ENCODE measurements around the gene CAP2.

The CAP2 gene

DNA sequence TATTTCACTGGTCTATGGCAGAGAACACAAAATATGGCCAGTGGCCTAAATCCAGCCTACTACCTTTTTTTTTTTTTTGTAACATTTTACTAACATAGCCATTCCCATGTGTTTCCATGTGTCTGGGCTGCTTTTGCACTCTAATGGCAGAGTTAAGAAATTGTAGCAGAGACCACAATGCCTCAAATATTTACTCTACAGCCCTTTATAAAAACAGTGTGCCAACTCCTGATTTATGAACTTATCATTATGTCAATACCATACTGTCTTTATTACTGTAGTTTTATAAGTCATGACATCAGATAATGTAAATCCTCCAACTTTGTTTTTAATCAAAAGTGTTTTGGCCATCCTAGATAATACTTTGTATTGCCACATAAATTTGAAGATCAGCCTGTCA, 27.4 kb upstream of the CAP2 start:
- no peak overlapping the region for H3K9ac ChIP-seq (ENCODE audit: low read depth in 1 of 2, low read length in 2 of 2)
- no peaks in the 10 kb centered on the region for H3K36me3 ChIP-seq (ENCODE audit: control insufficient read depth in 2 of 2, insufficient read depth in 2 of 2, low read length in 2 of 2)
- peaks cover 4 to 8% of the 10 kb centered on the region in 2 donors for H3K9me3 ChIP-seq (ENCODE audit: control insufficient read depth in 2 of 2, low read length in 2 of 2)
- no peak overlapping the region for H3K27ac ChIP-seq (ENCODE audit: low read depth in 2 of 2, low read length in 2 of 2)
- no peaks in the 10 kb centered on the region for H3K4me1 ChIP-seq (ENCODE audit: control insufficient read depth in 2 of 2, insufficient read depth in 2 of 2, low read length in 2 of 2)
- H3K27me3 ChIP-seq (ENCODE audit: control insufficient read depth in 2 of 2, insufficient read depth in 2 of 2, low read length in 2 of 2): no peaks in the 10 kb centered on the region
- H3K4me3 ChIP-seq (ENCODE audit: low read length in 2 of 2): no peak overlapping the region

GRCh38 chr6:17367868-17368267, 25.5 kb upstream of the CAP2 start:
- no peaks in the 10 kb centered on the region for H3K36me3 ChIP-seq (ENCODE audit: control insufficient read depth in 2 of 2, insufficient read depth in 2 of 2, low read length in 2 of 2)
- H3K9me3 ChIP-seq (ENCODE audit: control insufficient read depth in 2 of 2, low read length in 2 of 2): peaks cover 4 to 8% of the 10 kb centered on the region in 2 donors

DNA sequence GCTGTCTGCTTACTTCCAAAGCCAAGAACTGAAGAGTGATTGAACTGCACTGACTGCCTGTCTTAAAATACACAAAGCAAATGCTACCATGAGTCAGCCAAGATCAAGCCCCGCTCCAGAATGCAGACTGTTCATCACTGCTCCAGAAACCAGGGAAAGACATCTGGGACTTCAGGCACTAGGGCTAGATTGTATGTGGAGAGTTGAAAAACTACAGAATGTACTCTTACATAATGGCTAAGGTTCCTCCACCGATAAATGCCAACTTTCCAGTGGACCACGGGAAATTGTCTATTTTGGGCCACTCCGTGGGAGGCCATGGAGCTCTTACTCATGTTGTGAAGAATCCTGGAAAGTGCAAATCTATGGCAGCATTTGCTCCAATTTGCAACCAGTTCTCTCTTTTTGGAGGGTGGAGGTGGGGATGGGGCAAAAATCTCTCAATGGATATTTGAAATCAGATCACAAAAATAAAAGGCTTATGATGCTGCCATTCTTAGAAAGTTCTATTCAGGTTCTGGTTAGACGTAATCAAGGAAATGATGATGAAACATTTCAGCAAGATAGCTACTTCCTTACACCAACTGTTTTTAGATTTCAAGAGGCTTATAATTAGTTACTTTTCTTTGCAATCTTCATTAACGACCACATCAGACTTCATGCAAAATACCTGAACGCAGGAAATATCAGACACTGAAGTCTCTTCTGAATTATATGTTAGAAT, 11.8 kb upstream of the CAP2 start:
- Histone ChIP-seq H3K36me3 (ENCODE audit: control insufficient read depth in 2 of 2, insufficient read depth in 2 of 2, low read length in 2 of 2) (no peaks in the 10 kb centered on the region), H3K9ac (ENCODE audit: low read depth in 1 of 2, low read length in 2 of 2) (no peak overlapping the region), H3K27me3 (ENCODE audit: control insufficient read depth in 2 of 2, insufficient read depth in 2 of 2, low read length in 2 of 2) (no peaks in the 10 kb centered on the region), H3K4me3 (ENCODE audit: low read length in 2 of 2) (no peak overlapping the region), H3K27ac (ENCODE audit: low read depth in 2 of 2, low read length in 2 of 2) (no peak overlapping the region), H3K4me1 (ENCODE audit: control insufficient read depth in 2 of 2, insufficient read depth in 2 of 2, low read length in 2 of 2) (no peaks in the 10 kb centered on the region), H3K9me3 (ENCODE audit: control insufficient read depth in 2 of 2, low read length in 2 of 2) (no peaks in the 10 kb centered on the region)

More at GRCh38 chr6:17367868-17368267, 25.5 kb upstream of the CAP2 start:
- H3K27ac ChIP-seq (ENCODE audit: low read depth in 2 of 2, low read length in 2 of 2): no peak overlapping the region
- no peaks in the 10 kb centered on the region for H3K4me1 ChIP-seq (ENCODE audit: control insufficient read depth in 2 of 2, insufficient read depth in 2 of 2, low read length in 2 of 2)
- no peak overlapping the region for H3K9ac ChIP-seq (ENCODE audit: low read depth in 1 of 2, low read length in 2 of 2)
- H3K27me3 ChIP-seq (ENCODE audit: control insufficient read depth in 2 of 2, insufficient read depth in 2 of 2, low read length in 2 of 2): no peaks in the 10 kb centered on the region
- H3K4me3 ChIP-seq (ENCODE audit: low read length in 2 of 2): no peak overlapping the region

DNA sequence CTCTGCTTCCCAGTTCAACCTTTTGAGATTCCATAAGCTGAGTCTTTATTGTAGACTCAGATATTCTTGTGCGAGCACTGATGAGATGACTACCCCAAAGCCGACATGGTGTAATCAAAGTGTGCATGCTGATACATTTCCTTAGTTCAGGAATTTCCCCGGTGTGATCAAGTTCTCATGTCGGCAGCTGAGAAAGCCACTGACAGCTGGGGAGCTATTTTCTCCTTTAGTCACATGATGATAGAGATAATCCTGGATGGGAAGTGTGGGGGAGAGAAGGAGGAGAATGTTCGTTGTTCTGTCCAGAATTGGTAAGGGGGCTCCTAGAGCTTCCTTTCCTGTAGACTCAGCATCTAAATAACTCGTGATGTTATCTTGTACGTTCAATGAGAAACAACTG, 7.7 kb upstream of the CAP2 start:
- Histone ChIP-seq H3K36me3 (ENCODE audit: control insufficient read depth in 2 of 2, insufficient read depth in 2 of 2, low read length in 2 of 2) (no peaks in the 10 kb centered on the region), H3K27me3 (ENCODE audit: control insufficient read depth in 2 of 2, insufficient read depth in 2 of 2, low read length in 2 of 2) (no peaks in the 10 kb centered on the region), H3K27ac (ENCODE audit: low read depth in 2 of 2, low read length in 2 of 2) (no peak overlapping the region), H3K4me1 (ENCODE audit: control insufficient read depth in 2 of 2, insufficient read depth in 2 of 2, low read length in 2 of 2) (no peaks in the 10 kb centered on the region), H3K9me3 (ENCODE audit: control insufficient read depth in 2 of 2, low read length in 2 of 2) (no peaks in the 10 kb centered on the region), H3K9ac (ENCODE audit: low read depth in 1 of 2, low read length in 2 of 2) (no peak overlapping the region), H3K4me3 (ENCODE audit: low read length in 2 of 2) (no peak overlapping the region)

- Histone ChIP-seq H3K27ac (ENCODE audit: low read depth in 2 of 2, low read length in 2 of 2) (no peak overlapping the region), H3K9me3 (ENCODE audit: control insufficient read depth in 2 of 2, low read length in 2 of 2) (no peaks in the 10 kb centered on the region), H3K27me3 (ENCODE audit: control insufficient read depth in 2 of 2, insufficient read depth in 2 of 2, low read length in 2 of 2) (no peaks in the 10 kb centered on the region), H3K36me3 (ENCODE audit: control insufficient read depth in 2 of 2, insufficient read depth in 2 of 2, low read length in 2 of 2) (no peaks in the 10 kb centered on the region), H3K4me3 (ENCODE audit: low read length in 2 of 2) (no peak overlapping the region), H3K4me1 (ENCODE audit: control insufficient read depth in 2 of 2, insufficient read depth in 2 of 2, low read length in 2 of 2) (peaks cover 0 to 3% of the 10 kb centered on the region in 2 donors), H3K9ac (ENCODE audit: low read depth in 1 of 2, low read length in 2 of 2) (no peak overlapping the region)
Measured at GRCh38 chr6:17388365-17388764, 5.0 kb upstream of the CAP2 start.

- no peaks in the 10 kb centered on the region for H3K27me3 ChIP-seq (ENCODE audit: control insufficient read depth in 2 of 2, insufficient read depth in 2 of 2, low read length in 2 of 2)
- no peak overlapping the region for H3K9ac ChIP-seq (ENCODE audit: low read depth in 1 of 2, low read length in 2 of 2)
- no peaks in the 10 kb centered on the region for H3K9me3 ChIP-seq (ENCODE audit: control insufficient read depth in 2 of 2, low read length in 2 of 2)
- H3K36me3 ChIP-seq (ENCODE audit: control insufficient read depth in 2 of 2, insufficient read depth in 2 of 2, low read length in 2 of 2): no peaks in the 10 kb centered on the region
- peaks cover 0 to 6% of the 10 kb centered on the region in 2 donors for H3K4me1 ChIP-seq (ENCODE audit: control insufficient read depth in 2 of 2, insufficient read depth in 2 of 2, low read length in 2 of 2)
- H3K27ac ChIP-seq (ENCODE audit: low read depth in 2 of 2, low read length in 2 of 2): no peak overlapping the region
- H3K4me3 ChIP-seq (ENCODE audit: low read length in 2 of 2): no peak overlapping the region
Measured at GRCh38 chr6:17389274-17389847, 4.0 kb upstream of the CAP2 start.

DNA sequence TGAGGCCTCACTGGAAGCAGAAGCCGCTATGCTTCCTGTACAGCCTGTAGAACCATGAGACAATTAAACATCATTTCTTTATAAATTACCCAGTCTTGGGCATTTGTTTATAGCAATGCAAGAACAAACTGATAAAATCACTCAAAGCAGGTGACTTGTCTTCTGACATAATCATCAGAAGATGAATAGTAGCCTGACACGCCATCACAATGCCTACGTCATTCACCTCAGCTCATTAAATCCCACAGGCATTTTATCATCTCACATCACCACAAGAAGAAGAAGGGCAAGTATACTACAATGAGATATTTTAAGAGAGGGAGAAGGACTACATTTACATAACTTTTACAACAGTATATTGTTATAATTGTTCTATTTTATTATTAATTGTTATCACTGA, 3.1 kb upstream of the CAP2 start:
- Histone ChIP-seq H3K36me3 (ENCODE audit: control insufficient read depth in 2 of 2, insufficient read depth in 2 of 2, low read length in 2 of 2) (no peaks in the 10 kb centered on the region), H3K4me1 (ENCODE audit: control insufficient read depth in 2 of 2, insufficient read depth in 2 of 2, low read length in 2 of 2) (peaks cover 0 to 8% of the 10 kb centered on the region in 2 donors), H3K27ac (ENCODE audit: low read depth in 2 of 2, low read length in 2 of 2) (no peak overlapping the region), H3K27me3 (ENCODE audit: control insufficient read depth in 2 of 2, insufficient read depth in 2 of 2, low read length in 2 of 2) (no peaks in the 10 kb centered on the region), H3K4me3 (ENCODE audit: low read length in 2 of 2) (no peak overlapping the region), H3K9ac (ENCODE audit: low read depth in 1 of 2, low read length in 2 of 2) (no peak overlapping the region), H3K9me3 (ENCODE audit: control insufficient read depth in 2 of 2, low read length in 2 of 2) (no peaks in the 10 kb centered on the region)

- peaks cover 0 to 8% of the 10 kb centered on the region in 2 donors for H3K4me1 ChIP-seq (ENCODE audit: control insufficient read depth in 2 of 2, insufficient read depth in 2 of 2, low read length in 2 of 2)
Measured at GRCh38 chr6:17391976-17392375, 1.4 kb upstream of the CAP2 start.

DNA sequence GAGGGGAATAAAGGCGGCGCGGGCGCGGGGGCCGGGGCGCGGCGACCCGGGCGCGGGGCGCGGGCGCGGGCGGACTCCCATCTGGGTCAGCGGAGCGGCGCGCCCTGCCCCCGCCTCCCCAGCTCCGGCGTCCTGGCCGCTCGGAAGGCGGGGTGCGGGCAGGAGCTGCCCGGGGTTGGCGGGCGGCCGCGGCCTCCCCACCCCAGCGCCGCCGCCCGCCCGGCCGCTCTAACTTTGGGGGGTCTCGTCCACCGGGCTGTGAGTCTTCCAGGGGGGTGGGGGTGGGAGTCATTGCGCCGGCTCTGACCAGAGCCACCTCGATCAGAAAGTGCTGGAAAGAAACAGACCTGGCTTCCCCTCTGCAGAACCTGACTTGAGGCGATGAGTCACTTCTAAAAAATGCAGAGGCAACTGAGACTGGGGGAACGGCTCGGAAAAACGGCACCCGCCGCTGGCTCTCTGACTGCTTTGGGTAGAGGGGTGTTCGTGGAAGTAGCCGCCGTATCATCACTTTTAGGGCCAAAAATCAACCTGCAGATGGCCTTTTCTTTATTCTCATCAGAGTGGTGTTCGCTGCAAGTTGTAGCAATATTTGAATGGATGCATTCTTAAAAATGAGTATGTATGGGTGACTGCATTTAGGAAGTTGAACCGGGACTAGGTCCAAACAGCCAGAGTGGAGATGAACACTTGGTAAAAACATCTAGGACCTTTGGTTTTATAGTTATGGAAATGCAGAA, 667 bp downstream of the CAP2 start:
- Histone ChIP-seq H3K4me1 (ENCODE audit: control insufficient read depth in 2 of 2, insufficient read depth in 2 of 2, low read length in 2 of 2) (peaks cover 0 to 8% of the 10 kb centered on the region in 2 donors), H3K36me3 (ENCODE audit: control insufficient read depth in 2 of 2, insufficient read depth in 2 of 2, low read length in 2 of 2) (no peaks in the 10 kb centered on the region), H3K27me3 (ENCODE audit: control insufficient read depth in 2 of 2, insufficient read depth in 2 of 2, low read length in 2 of 2) (no peaks in the 10 kb centered on the region), H3K9ac (ENCODE audit: low read depth in 1 of 2, low read length in 2 of 2) (peak overlapping the region in 1 of 2 donors; percentile 30), H3K27ac (ENCODE audit: low read depth in 2 of 2, low read length in 2 of 2) (peak overlapping the region in 1 of 2 donors; percentile 50), H3K4me3 (ENCODE audit: low read length in 2 of 2) (peak overlapping the region; percentile 72 to 74), H3K9me3 (ENCODE audit: control insufficient read depth in 2 of 2, low read length in 2 of 2) (no peaks in the 10 kb centered on the region)

More at GRCh38 chr6:17391976-17392375, 1.4 kb upstream of the CAP2 start:
- Histone ChIP-seq H3K36me3 (ENCODE audit: control insufficient read depth in 2 of 2, insufficient read depth in 2 of 2, low read length in 2 of 2) (no peaks in the 10 kb centered on the region), H3K4me3 (ENCODE audit: low read length in 2 of 2) (no peak overlapping the region), H3K9me3 (ENCODE audit: control insufficient read depth in 2 of 2, low read length in 2 of 2) (no peaks in the 10 kb centered on the region), H3K27ac (ENCODE audit: low read depth in 2 of 2, low read length in 2 of 2) (no peak overlapping the region), H3K9ac (ENCODE audit: low read depth in 1 of 2, low read length in 2 of 2) (no peak overlapping the region), H3K27me3 (ENCODE audit: control insufficient read depth in 2 of 2, insufficient read depth in 2 of 2, low read length in 2 of 2) (no peaks in the 10 kb centered on the region)

DNA sequence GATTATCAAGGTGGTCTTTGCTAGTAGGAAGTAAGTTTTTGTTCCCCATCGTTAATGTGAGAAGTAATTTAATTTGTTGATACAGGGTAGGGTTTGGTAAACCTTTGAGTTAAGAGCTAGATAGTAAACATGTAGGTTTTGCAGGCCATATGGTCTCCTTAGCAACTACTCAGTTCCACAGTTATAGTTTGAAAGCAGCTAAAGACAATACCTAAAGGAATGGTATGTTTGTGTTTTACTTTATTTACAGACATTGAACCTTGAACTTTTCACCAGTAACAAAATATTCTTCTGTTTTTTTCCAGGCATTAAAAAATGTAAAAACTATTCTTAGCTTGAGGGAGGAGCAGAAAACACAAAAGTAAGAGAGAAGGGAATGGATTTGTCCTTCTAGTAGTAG, 1.7 kb downstream of the CAP2 start:
- Histone ChIP-seq H3K4me3 (ENCODE audit: low read length in 2 of 2) (no peak overlapping the region), H3K36me3 (ENCODE audit: control insufficient read depth in 2 of 2, insufficient read depth in 2 of 2, low read length in 2 of 2) (no peaks in the 10 kb centered on the region), H3K27ac (ENCODE audit: low read depth in 2 of 2, low read length in 2 of 2) (no peak overlapping the region), H3K9ac (ENCODE audit: low read depth in 1 of 2, low read length in 2 of 2) (no peak overlapping the region), H3K27me3 (ENCODE audit: control insufficient read depth in 2 of 2, insufficient read depth in 2 of 2, low read length in 2 of 2) (no peaks in the 10 kb centered on the region), H3K4me1 (ENCODE audit: control insufficient read depth in 2 of 2, insufficient read depth in 2 of 2, low read length in 2 of 2) (peaks cover 0 to 8% of the 10 kb centered on the region in 2 donors), H3K9me3 (ENCODE audit: control insufficient read depth in 2 of 2, low read length in 2 of 2) (no peaks in the 10 kb centered on the region)

Measured in mucosa of rectum (tissue), 2 donors.